Transverse colon (tissue), 4 donors: ENCODE measurements around the gene SMCO2. TPM values are rescaled to one million over a fixed set of nuclear protein-coding genes. Genes with fewer than 3 reads are reported as not detected.

ENCODE experiments used
- DNase-seq: peaks from one replicate; pipeline ENCODE4 v3.0.0-alpha.2; 2019
- H3K27ac ChIP-seq, 4 donors: fragments of 200-600 bp; sonication (generic); 2 replicates each; pipeline ENCODE4 v1.5.1; 2016 to 2018; ENCODE audit warnings: inconsistent platforms in 4 of 4
- H3K27me3 ChIP-seq: fragments of 200-600 bp; sonication (generic); 2 replicates; pipeline ENCODE4 v1.5.1; 2017; ENCODE audit warnings: inconsistent platforms
- H3K36me3 ChIP-seq, 4 donors: fragments of 200-600 bp; sonication (generic); 2 replicates each; pipeline ENCODE4 v1.5.1; 2017 to 2019; ENCODE audit warnings: inconsistent platforms in 4 of 4
- H3K4me1 ChIP-seq, 4 donors: fragments of 200-600 bp; sonication (generic); 2 replicates each; pipeline ENCODE4 v1.5.1; 2017 to 2020; ENCODE audit warnings: inconsistent platforms in 4 of 4
- H3K4me3 ChIP-seq, 4 donors: fragments of 200-600 bp; sonication (generic); 1 replicate in 1 of 4; 2 replicates in 3 of 4; pipeline versions ENCODE4 v1.5.1 to v1.6.1; 2017 to 2019; ENCODE audit warnings: inconsistent platforms in 4 of 4
- H3K9me3 ChIP-seq, 2 donors: fragments of 200-600 bp; sonication (generic); 2 replicates each; pipeline ENCODE4 v1.5.1; 2017 to 2019; ENCODE audit warnings: inconsistent platforms in 2 of 2
- EP300 ChIP-seq: sonication (generic); formaldehyde crosslinking; IDR thresholded peaks from one replicate; pipeline ENCODE4 v1.6.1; 2017; ENCODE audit warnings: antibody characterized with exemption, low read depth
- POLR2A ChIP-seq: fragments of 450-650 bp; IDR thresholded peaks from one replicate; pipeline ENCODE4 v1.6.1; 2016; ENCODE audit warnings: antibody characterized with exemption, mild to moderate bottlenecking, moderate library complexity
- POLR2AphosphoS5 ChIP-seq, 3 donors: sonication (generic); formaldehyde crosslinking; IDR thresholded peaks; one replicate each; pipeline ENCODE4 v1.6.1; 2016; ENCODE audit warnings: antibody characterized with exemption in 3 of 3
- WGBS, 2 donors: methylation state at CpG; one replicate each; pipeline ENCODE4 v1.1.5; 2018; ENCODE audit warnings: low coverage in 1 of 2; 5-methylcytosine and 5-hydroxymethylcytosine counted together
- in situ Hi-C, 4 donors: fragments of 200-750 bp; cut with MboI; loops; one replicate each; pipeline versions ENCODE4 v1.15.0 to v1.15.1; 2017; ENCODE audit warnings: low sequenced_read_pairs in 3 of 4, low pct_ligation_motif_present in 1 of 4, low pct_unique_long_range_greater_than_20kb in 1 of 4
- intact Hi-C: fragments of 100-400 bp; cut with DNase I; formaldehyde crosslinking; loops from one replicate; pipeline ENCODE4 v1.15.1; 2023; ENCODE audit warnings: low total_unique reads
- total RNA-seq, 4 donors: library from RNA; depleted of rRNA; stranded (reverse); fragments of >200 nt; gene quantifications; one replicate each; pipeline ENCODE4 v1.1.0, GENCODE V29; 2016
- TF ChIP-seq, protein P1 (sequence below), 5 experiments: fragments of 200-600 bp in 3 of 5; fragments of 450-650 bp in 2 of 5; sonication (generic) in 3 of 5; IDR thresholded peaks; 1 replicate in 2 of 5; 2 replicates in 3 of 5; pipeline ENCODE4 v1.5.1; 2016 to 2017; ENCODE audit warnings: antibody characterized with exemption in 5 of 5, inconsistent platforms in 3 of 5, mild to moderate bottlenecking in 2 of 5, moderate library complexity in 1 of 5

SMCO2 gene
- total RNA-seq, 4 donors from 2014 or later = not detected

DNA sequence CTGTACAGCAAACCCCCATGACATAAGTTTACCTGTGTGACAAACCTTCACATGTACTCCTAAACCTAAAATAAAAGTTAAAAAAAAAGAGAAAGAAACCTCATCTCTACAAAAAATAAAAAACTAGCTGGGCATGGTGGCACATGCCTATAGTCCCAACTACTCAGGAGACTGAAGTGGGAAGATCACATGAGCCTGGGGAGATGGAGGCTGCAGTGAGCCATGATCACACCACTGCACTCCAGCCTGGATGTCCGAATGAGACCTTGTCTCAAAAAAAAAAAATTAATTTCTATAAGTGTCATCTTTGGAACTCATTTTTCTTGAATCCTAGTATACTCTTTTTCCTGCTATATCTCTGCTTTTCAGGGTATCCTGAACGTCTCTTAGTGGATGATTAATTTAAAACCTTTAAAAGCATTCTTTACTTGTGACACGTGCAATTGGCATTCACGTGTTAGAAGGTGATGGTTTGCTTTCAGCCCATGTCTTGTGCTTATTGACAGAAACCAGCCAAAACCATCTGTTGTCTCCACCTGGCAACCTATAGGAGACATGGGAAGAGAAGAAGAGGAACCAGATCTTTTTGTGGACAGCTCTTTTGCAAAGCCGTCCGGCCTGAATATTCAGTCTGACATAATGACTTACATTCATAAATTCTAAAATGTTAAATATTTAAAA is 46.9 kb downstream of the SMCO2 start:
- no peak overlapping the region for H3K4me3 ChIP-seq
- in situ Hi-C loops = no loop called here
- WGBS, 2 donors = 52 to 64% methylated on average over 6 of the region's 6 CpGs
- TF ChIP-seq POLR2A (no peak), POLR2AphosphoS5 (IDR thresholded peaks at IDR 0.05) (no peak), EP300 (no peak)
- H3K27me3 ChIP-seq = no peaks in the 10 kb centered on the region
- H3K4me1 ChIP-seq = no peaks in the 10 kb centered on the region
- H3K27ac ChIP-seq = no peak overlapping the region
- intact Hi-C loops = no loop called here
- H3K36me3 ChIP-seq = no peaks in the 10 kb centered on the region
- no peak for DNase-seq
- no peaks in the 10 kb centered on the region for H3K9me3 ChIP-seq

GRCh38 chr12:27497446-27497845 is 50.9 kb downstream of the SMCO2 start:
- TF ChIP-seq, protein P1, sequence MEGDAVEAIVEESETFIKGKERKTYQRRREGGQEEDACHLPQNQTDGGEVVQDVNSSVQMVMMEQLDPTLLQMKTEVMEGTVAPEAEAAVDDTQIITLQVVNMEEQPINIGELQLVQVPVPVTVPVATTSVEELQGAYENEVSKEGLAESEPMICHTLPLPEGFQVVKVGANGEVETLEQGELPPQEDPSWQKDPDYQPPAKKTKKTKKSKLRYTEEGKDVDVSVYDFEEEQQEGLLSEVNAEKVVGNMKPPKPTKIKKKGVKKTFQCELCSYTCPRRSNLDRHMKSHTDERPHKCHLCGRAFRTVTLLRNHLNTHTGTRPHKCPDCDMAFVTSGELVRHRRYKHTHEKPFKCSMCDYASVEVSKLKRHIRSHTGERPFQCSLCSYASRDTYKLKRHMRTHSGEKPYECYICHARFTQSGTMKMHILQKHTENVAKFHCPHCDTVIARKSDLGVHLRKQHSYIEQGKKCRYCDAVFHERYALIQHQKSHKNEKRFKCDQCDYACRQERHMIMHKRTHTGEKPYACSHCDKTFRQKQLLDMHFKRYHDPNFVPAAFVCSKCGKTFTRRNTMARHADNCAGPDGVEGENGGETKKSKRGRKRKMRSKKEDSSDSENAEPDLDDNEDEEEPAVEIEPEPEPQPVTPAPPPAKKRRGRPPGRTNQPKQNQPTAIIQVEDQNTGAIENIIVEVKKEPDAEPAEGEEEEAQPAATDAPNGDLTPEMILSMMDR (IDR thresholded peaks at IDR 0.05) = no peak
- Histone ChIP-seq H3K4me3 (no peak overlapping the region), H3K36me3 (no peaks in the 10 kb centered on the region), H3K9me3 (no peaks in the 10 kb centered on the region), H3K4me1 (no peaks in the 10 kb centered on the region), H3K27ac (no peak overlapping the region), H3K27me3 (no peaks in the 10 kb centered on the region)
- 90% methylated on average over 3 of the region's 3 CpGs; no CpG with 5 or more reads in 1 of the 2 donors for WGBS, 2 donors
- DNase-seq = no peak
- intact Hi-C loops = no loop called here
- in situ Hi-C loops = no loop called here

DNA sequence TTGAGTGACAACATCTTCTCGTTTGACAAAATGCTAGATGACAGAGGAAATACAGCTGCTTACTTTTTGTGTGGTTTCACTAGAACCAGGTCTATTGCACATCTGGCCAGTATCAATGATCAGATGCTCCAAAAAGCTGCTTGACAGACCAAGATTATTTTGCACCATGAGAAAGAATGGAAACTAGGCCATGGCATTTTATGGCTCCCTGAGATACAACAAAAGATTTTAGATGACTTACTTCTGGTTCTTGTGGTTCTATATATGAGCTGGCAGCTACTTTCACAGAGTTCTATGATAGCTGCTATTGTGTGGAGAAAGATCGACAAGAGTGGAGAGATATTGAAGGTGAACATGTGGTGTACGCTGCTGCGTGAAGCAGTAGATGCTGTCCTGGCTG is 51.6 kb downstream of the SMCO2 start:
- intact Hi-C loops (no loop called here), in situ Hi-C loops (no loop called here)
- no peaks in the 10 kb centered on the region for H3K36me3 ChIP-seq
- H3K27me3 ChIP-seq = no peaks in the 10 kb centered on the region
- 82 to 84% methylated on average over 3 to 4 of the region's 4 CpGs for WGBS, 2 donors
- DNase-seq = no peak
- no peaks in the 10 kb centered on the region for H3K9me3 ChIP-seq
- H3K4me3 ChIP-seq = no peak overlapping the region
- no peaks in the 10 kb centered on the region for H3K4me1 ChIP-seq
- no peak for TF ChIP-seq EP300
- no peak for TF ChIP-seq POLR2AphosphoS5 (IDR thresholded peaks at IDR 0.05)
- TF ChIP-seq POLR2A = no peak
- TF ChIP-seq, protein P1 (IDR thresholded peaks at IDR 0.05) = no peak
- no peak overlapping the region for H3K27ac ChIP-seq

GRCh38 chr12:27498761-27499160 is 52.2 kb downstream of the SMCO2 start:
- DNase-seq = no peak
- no peak overlapping the region for H3K27ac ChIP-seq
- in situ Hi-C loops = no loop called here
- H3K27me3 ChIP-seq = no peaks in the 10 kb centered on the region
- intact Hi-C loops = no loop called here
- no peaks in the 10 kb centered on the region for H3K36me3 ChIP-seq
- no peaks in the 10 kb centered on the region for H3K4me1 ChIP-seq
- WGBS, 2 donors = 70 to 73% methylated on average over 5 of the region's 5 CpGs
- H3K9me3 ChIP-seq = no peaks in the 10 kb centered on the region
- no peak for TF ChIP-seq POLR2AphosphoS5 (IDR thresholded peaks at IDR 0.05)
- H3K4me3 ChIP-seq = no peak overlapping the region

- no peaks in the 10 kb centered on the region for H3K27me3 ChIP-seq
- no peaks in the 10 kb centered on the region for H3K4me1 ChIP-seq
- no peak overlapping the region for H3K27ac ChIP-seq
- H3K36me3 ChIP-seq = no peaks in the 10 kb centered on the region
- no peak for DNase-seq
- H3K4me3 ChIP-seq = no peak overlapping the region
- no peaks in the 10 kb centered on the region for H3K9me3 ChIP-seq
- no peak for TF ChIP-seq POLR2AphosphoS5 (IDR thresholded peaks at IDR 0.05)
- in situ Hi-C loops = no loop called here
- WGBS, 2 donors = 85 to 97% methylated on average over 3 of the region's 3 CpGs
- intact Hi-C loops = no loop called here
Measured at GRCh38 chr12:27499377-27499776, 52.8 kb downstream of the SMCO2 start.

DNA sequence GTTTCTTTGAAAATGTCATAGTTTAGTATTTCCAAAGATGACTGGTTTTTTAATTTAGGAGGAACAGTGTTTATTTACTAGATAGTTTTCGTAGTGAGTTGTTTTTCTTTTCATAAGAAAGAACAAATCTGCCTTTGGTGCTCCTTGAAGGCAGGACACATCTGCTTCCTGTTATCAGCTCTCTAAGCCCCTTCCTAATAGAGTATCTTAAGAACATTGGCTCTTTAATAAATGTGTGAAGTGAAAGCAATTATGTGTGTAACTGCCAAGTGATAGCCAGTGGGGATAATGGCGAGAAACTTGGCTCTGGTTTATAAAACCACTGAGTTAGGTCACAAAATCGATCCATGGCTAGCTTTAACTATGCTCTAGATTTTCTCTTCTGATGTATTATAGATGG is 54.0 kb downstream of the SMCO2 start:
- WGBS, 2 donors = 66 to 77% methylated on average over 3 of the region's 3 CpGs
- TF ChIP-seq EP300 (no peak), POLR2A (no peak), POLR2AphosphoS5 (IDR thresholded peaks at IDR 0.05) (no peak)
- TF ChIP-seq, protein P1 (IDR thresholded peaks at IDR 0.05) = no peak

More for the DNA sequence above, 54.0 kb downstream of the SMCO2 start:
- in situ Hi-C loops (no loop called here), intact Hi-C loops (no loop called here)
- Histone ChIP-seq H3K4me3 (no peak overlapping the region), H3K27me3 (no peaks in the 10 kb centered on the region), H3K27ac (no peak overlapping the region), H3K36me3 (no peaks in the 10 kb centered on the region), H3K9me3 (no peaks in the 10 kb centered on the region), H3K4me1 (no peaks in the 10 kb centered on the region)
- DNase-seq = no peak
